Stimulated activated CD8-positive, alpha-beta memory T cell treated with anti-CD3 and anti-CD28 coated beads, Interleukin-4, amount 100 ng/mL, for 24 hours (primary cell): ENCODE data around the gene NTMT1.

ENCODE experiments used
- DNase-seq: peaks from one replicate; pipeline ENCODE4 v3.0.0-alpha.2; 2020; ENCODE audit warnings: low read depth

NTMT1 gene

DNA sequence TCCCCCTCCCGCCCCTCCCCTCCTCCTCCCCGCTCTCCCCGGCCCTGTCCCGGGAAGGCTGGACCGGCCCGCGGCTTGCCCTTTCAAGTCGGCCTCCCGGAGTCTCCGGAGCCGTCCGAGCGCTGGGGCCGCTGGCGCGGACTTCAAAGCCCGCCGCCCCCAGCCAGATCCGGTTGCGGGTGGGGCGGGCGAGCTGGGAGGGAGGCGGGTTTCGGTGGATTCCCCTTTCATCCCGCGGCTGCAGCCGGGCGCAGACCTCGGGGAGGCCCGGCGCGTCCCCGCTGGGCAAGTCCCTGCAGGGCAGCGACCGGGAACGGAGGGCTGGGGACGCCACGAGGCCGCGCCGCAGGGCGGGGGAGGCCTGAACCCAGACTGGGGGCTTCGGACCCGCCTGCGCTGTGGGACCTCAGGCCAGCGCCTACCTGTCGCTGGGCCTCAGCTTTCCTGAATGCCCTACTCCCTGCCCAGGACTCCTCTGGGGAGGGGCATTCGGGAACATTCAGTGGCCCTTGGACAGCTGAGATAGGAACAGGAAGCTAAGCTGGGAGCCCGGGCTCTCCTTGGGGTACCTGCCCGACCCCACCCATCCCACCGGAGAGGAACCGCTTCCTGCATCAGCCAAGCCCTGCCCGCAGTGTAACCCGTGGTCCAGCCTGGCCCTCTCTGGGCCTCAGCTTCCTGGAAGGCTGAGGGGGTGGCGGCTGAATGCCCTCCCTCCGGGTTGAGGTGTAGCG is 28.4 kb upstream of the NTMT1 start:
- no peak for DNase-seq

DNA sequence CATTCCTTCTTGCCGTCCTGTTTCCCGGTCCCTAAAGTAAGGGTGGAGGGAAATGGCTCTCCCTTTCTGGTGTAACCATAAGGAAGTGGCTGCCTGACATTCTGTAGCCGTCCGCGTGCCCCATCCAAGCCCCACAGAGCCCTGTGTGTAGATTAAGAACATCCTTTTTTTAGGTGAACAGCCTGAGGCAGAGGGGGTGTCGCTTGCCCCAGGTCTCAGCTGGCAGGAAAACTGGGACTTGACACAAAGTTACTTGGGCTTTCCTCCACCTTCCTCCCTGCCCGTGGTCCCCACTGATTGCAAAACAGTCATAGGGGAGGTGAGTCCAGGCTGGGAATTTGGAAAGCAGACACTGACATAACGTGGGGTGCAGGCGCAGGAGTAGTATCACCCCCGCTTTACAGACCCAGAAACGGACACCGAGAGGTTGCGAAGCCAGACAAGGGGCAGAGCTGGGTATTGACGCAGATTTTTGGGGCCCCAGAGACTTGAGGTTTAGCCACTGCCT is 27.8 kb upstream of the NTMT1 start:
- no peak for DNase-seq

DNA sequence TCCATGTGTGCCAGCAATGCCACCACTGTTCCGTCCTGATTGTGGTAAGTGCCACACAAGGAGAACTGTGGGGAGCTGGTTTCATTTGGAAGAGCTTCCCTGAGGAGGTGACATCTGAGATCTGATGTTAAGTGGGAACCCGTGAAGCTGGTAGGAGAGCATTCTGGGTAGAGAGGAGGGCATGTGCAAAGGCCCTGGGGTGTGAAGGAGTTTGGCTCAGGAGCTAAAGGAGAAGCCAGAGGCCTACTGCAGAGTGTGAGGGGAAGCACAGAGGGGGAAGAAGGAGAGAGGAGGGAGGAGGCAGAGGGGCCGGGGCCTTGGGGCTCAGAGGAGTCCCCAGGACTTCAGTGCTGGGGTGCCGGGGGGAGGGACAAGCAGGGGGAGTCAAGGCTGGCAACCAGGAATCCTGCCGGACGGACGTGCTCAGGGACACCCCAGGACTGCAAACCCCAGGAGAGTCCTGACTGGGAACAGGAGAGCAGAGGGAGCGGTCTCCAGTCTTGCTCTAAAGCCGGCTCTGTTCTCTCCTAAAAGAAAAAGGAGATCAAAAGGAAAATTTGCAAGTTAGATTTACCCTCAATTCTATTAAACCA is 24.8 kb upstream of the NTMT1 start:
- no peak for DNase-seq

DNA sequence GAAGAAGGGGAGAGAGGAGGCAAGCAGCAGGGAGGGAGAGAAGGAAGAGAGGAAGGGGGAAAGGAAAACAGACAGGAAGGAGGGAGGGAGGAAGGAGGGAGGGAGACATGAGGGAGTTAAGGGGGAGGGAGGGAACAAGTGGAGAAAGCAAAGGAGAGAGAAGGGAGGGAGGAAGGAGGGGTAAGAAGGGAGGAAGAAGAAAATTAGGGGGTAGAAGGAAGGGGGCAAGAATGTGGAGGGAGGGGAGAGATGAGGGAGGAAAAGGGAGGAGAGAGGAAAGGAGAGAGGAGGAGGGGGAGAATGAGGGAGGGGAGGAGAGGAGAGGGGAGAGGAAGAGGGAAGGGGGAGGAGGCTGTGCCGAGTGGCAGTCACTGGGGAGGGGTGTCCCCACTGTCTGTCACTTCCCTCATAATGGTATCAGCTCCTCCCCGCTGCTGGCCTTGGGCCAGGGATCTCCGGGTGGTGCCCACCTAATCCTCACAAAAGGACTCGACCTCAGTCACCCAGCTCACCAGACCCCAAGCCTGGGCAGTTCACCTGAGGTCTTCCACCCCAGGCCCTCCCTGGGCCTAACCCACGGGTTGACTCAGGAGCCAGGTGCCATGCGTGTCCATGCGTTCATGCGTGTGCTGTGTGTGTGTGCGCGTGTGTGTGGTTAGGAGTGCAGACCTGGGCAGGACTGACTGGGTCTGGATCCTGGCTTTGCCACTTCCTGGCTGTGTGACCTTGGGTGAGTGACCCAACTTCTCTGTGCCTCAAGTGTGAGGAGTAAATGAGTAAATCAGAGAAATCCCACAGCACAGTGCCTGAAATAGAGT is 23.2 kb upstream of the NTMT1 start:
- DNase-seq, result no peak

DNA sequence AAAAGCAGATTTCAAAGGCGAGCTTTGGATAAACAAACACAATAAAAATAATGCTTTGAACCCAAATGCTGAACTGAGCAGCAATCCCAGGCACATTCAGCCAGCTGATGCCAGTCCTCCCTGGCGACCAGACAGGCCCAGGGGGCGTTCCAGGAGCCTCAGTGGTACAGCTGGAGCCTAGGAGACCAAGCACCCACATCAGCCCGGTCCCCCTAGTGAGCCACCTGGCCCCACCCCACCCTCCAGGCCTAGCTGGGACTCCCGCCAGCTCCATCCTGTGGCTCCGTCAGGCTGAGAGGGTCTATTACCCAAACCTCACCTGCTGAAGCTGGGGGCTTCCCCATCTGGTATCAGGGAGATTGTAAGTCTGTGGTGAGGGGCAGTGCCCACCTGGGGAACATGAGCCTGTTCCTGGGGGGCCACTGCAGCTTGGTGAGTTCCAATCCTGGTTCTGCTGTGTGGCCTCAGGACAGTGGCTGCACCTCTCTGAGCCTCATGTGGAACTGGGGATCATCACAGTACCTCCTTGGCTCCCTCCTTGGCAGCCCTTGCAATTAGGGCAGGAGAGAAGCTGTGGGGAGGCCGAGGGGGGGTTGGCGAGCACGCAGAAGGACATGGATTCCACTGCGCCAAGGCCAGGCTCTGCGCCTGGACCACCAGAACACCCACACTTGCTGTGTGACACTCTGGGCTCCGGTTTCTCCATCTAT is 21.8 kb upstream of the NTMT1 start:
- DNase-seq, result no peak

DNA sequence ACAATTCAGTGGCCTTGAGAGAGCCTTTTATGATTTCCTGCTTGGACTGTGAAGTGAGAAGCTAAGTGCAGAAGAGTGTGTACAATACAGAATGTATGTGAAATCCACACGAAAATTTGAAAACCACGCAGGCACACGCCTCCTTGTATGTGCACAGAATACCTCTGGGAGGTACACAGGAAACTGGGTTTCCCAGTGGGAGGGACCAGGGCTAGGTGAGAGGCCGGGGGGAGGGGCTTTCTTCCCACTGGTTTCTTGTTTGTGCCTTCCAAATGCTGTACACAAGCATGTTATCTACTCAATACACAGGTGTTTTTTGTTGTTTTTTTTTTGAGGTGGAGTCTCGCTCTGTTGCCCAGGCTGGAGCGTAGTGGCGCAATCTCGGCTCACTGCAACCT is 21.2 kb upstream of the NTMT1 start:
- no peak for DNase-seq

DNA sequence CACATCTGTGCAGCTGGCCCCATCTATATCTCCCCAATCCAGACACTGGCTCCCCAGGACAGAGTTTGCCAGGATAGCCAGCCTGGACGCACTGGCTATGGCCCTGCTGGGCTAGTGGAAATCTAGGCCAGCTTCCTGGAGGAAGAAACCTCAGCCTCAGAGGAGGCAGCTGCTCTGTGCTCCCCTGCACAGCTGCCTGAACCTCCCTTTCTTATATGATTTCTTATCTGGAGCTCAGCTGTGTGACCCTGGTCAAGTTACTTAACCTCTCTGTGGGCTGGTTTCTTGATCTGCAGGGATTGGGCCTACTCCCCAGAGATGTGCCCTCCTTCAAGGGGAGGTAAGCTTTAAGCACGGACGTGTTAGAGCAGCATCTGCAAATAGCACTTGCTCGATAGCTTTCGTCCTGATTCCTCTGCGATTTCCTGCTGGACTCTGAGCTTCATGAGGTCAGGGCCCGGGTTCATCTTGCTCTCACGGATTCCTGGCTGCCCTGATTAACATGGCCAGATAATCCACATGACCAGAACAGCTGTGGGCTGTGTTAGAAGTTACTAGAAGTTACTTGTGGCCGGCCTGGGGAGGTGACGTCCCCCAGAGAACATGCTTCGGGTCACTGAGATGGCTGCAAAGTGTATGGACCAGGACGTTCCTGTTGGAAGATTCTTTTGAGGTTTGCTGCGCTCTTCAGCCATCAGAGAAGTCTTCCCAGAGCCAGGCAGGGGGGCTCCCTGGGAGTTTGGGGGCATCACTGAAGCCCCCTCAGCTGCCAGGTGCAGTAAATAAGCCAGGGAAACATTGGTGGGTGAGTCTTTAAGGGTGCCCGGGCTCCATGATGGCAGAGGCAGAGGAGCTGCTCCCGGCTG is 19.6 kb upstream of the NTMT1 start:
- no peak for DNase-seq

DNA sequence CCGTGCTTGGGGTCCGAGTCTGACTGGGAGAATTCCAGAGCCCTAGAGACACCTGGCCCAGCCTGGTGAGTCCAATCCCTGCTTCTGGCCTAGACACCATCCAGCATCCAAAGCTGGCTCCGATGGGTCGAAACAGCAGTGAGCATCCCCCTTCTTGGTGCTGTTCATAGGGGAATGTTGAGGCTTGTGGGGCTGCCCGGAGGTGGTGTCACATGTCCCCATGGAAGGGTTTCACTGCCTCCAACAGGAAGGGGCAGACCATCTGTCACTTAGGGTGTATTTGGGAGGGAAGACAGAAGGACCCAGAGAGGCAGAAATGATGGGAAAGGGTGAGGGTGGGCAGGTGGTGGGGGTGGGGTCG is 19.0 kb upstream of the NTMT1 start:
- no peak for DNase-seq

DNA sequence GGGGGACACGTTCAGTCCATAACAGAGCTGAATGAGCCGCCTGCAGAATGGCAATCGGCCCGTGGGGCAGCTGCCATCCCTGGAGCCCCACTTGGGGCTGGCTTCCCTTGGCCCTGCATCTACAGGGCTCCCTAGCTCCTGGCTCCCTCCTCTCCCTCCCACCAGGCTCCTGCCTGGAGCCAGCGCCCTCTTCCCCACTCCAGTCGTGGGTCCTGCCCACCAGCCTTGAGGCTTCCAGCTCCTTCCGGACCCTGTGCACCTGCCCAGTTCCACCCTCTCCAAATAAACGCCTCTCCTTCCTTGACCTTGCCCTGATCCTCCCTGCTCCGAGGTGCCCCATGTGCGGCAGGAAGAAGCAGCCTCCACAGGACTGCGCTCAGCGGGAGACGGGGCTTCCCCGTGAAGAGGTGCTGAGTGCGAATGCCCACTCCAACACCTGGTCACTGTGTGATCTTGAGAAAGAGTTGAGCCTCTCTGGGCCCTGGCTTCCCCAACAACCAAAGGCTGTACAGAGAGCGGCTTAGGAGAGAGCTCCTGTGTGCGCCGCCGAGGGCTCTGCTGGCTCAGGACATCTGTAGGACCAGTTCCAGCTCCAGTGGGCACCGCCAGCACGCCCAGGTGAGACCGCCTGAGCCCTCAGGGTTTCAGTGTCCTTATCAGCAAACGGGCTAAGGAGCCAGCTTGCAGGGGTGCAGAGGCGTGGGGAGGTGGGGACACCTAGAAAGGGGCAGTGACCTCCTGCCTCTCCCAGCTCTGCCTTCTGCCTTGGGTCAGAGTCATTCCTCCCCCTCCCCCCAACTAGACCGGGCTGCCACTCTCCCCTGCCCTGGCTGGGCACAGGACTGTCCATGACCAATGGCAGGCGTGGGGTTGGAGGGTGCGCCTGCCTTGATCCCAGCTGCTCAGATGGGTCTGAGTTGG is 17.1 kb upstream of the NTMT1 start:
- no peak for DNase-seq

DNA sequence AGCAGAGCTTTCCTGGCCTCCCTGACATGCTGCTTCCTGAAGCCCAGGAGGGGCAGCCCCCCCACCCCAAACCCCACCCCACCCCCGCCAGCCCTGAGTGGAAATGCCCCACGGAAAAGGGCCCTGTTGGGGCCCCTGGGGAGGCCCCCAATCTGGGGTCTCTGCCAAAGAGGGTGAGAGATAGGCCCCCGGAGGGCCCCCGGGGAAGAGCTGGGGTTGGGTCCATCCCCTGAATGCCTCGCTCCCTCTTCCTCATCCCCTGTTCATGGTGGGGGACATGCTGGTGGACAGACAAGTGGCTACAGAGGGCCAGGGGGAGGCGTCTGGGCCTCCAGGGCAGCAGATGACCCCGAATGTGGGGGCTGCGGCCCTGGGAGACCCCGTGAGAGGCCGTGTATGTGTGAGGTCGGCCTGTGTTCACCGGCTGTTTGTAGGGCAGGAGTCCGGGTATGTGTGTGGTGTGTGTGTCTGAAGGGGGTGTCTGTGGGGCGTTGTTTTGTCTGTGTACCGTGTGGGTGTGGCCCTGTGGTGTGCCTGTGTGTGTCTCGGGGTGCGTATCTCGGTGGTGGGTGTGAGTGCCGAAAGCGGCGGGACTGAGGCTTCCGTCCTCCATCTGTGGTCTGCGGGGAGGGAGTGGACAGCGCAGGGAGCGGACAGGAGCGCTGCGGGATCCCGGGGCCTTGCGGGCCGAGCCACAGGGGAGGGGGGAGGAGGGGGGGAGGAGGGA is 16.3 kb upstream of the NTMT1 start:
- DNase-seq, result no peak

DNA sequence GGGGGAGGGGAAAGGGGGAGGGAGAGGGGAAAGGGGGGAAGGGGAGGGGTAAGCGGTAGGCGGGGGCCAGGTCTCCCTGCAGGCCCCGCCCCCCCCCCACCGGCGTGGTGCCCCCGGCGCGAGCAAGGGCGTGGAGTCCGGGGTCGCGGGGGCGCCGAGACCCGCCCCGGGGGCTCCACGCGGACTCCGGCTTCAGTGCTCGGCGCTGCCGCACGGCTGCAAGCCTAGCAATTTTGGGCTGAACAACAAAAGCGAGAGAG is 15.8 kb upstream of the NTMT1 start:
- no peak for DNase-seq

DNA sequence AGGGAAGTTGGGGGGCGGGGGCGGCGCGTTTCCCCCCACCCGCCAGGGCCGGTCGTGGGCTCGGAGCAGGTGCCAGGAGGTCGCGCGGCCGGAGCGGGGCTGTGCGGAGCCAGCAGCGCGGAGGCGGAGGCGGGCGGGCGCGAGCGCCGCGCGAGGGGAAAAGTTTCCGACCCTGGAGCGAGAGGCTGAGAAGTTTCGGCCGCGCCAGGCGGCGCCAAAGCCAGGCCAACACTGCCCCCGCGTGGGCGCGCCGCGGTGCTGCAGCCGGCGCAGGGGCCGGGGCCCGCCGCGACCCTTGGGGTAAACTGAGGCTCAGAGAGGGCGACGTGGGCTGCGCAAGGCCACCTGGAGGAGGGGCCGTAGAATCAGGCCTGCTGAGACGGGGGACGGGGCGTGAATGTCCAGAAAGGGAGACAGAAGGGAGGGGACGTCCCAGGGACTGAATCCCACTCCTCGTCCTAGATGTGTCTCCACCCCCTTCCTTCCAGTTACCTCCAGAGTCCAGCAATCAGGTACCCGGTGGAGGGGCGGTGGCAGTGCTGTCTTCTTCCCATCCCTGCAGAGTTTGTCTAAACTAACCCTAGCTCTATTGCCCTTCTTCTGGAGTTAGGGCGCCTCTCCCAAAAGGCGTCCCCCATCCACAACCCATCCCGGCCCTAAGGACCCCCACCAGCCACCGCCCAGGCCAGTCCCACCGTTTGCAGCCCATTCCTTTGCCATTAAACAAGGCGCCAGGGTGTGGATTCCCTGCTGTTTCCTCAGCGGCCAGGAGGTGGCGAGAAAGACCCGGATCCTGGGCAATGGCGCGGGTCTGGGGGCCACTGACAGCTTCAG is 15.3 kb upstream of the NTMT1 start:
- DNase-seq, result peak; percentile 66

DNA sequence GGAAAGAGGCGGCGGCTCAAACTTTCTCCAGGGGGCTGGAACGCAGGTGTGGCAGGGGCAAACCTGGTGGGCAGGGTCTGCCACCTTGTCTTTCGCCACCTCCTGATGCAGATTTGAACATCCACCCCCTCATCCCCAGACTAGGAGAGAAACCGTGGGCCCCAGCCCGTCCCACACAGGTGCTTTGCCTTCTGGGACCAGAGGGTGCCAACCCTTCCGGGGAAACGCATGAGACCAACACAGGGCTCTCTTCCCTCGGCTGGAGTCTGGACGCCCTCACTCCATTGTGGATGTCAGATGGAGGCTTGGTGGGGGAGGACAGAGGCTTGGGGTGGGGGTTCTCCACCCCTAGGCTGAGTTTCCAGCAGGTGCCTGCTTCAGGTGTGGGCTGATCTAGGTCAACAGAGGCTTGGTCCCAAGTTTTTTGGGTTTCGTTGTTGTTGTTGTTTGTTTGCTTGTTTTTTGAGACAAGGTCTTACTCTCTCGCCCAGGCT is 14.6 kb upstream of the NTMT1 start:
- no peak for DNase-seq

DNA sequence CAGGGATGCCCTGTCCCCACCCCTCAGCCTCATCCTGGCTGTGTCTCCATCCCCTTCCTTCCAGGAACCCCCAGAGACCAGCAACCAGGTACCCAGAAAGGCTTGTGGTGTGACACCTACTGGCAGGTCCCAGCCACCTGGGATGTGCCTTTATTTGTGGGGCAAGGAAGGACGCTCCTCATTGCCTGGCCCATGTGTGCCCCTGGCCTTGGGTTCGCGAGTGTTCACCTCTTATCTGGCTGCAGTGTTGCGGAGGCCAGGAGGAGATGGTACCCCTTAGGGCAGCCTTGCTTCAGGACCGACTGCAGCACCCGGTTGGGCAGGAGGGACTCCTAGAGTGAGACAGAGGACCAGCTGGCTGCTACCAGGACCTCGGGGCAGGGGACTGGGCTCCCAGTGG is 13.8 kb upstream of the NTMT1 start:
- no peak for DNase-seq

DNA sequence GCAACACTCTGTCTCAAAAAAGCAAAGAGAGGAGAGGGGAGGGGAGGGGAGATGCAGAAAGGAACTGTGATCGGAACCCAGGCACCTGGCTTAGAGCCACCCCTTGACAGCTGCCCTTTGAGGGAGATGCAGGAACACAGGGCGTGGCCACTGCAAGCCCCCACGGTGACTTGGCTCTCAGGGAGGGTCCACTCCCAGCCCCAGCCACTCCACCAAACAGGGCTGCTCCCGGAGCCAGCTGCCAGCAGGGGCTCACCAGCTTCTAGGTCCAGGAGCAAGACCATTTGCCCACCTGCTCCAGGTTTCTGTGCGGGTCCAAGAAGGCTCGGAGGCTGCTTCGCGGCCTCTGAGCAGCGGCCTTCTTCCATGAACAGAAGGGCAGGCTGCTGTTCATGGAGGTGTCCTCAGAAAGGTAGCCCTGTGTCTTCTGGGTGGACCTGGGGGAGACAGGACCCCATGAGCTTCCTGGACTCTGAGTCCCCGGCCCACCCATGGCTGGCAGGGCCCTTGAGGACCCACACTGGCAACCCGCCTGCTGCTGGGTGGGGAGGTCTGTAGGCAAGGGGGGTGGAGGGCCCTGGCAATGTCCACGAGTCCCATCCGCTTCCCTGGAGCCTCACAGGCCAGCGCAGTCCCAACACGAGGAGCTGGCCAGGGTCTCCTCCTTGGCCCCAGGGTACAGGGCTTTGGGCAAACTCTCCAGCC is 13.0 kb upstream of the NTMT1 start:
- no peak for DNase-seq

DNA sequence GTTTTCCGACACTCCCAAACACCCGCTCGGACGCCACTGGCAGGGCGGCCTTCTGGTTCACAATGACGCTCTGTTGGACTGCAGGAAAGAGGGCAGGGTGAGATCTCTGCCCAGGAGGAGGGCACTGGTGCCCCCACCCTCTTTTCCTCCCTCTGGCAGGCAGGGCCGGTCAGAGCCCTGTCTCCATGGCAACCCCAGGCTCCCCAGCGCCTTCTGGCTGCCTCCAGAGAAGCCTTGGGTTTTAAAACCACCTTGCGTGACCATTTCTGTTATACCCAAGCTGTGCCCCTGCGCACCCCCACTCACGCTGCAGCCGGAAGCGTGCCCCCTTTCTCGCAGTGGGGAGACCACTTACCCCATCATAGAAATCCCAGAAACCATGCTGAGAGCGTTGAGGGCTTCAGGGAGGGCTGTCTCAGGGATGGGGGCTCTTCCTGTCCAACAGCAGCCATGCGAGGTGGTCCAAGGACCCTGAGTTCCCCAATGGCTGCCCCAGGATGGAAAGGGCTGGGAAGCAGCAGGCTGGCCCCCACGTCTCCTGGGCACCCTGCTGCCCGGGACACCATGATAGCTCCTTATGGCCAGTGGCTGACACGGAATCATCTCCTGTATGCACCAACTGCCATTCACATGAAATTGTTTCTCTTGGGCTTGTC is 12.3 kb upstream of the NTMT1 start:
- no peak for DNase-seq

DNA sequence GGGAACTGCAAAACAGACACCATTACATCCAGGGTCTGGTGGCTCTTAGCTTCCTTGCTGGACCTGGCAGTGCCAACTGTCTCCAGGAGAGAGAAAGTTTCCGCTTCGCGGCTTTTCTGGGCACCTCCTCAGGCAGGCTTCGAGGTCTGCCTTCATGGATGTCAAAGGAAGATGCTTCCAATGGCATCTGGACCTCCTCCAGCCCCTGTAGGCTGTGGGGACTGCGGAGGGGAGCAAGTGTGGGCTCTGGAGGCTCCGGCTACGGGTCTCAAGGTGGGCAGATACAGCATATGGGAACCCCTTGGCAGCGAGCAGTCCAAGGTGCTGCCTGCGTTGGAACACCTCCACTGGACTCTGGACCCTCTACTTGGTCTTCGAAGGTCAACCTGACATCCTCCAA is 11.0 kb upstream of the NTMT1 start:
- no peak for DNase-seq
